ENCODE data around the gene UBB. TPM values are rescaled to one million over a fixed set of nuclear protein-coding genes. Genes with fewer than 3 reads are reported as not detected.

UBB gene
- total RNA-seq, 1 donor from 2014 or later, result 2,177 TPM

- H3K27ac Mint-ChIP-seq (ENCODE audit: unreplicated experiment), result no peak overlapping the region
- H3K4me3 Mint-ChIP-seq, result no peak overlapping the region
- no peaks in the 10 kb centered on the region for H3K36me3 Mint-ChIP-seq (ENCODE audit: low read depth)
- H3K9me3 Mint-ChIP-seq, result no peaks in the 10 kb centered on the region
- peaks cover 27% of the 10 kb centered on the region for H3K4me1 Mint-ChIP-seq
- no peaks in the 10 kb centered on the region for H3K27me3 Mint-ChIP-seq (ENCODE audit: low read depth)
- DNase-seq (ENCODE audit: low read depth, low spot score), result no peak
- TF ChIP-seq CTCF (conservative IDR thresholded peaks at IDR 0.05), result no peak
Observed at GRCh38 chr17:16417399-16417798, 36.5 kb downstream of the UBB start.

- Mint-ChIP-seq H3K4me3 (no peak overlapping the region), H3K9me3 (no peaks in the 10 kb centered on the region), H3K4me1 (peaks cover 27% of the 10 kb centered on the region), H3K27ac (ENCODE audit: unreplicated experiment) (no peak overlapping the region), H3K27me3 (ENCODE audit: low read depth) (no peaks in the 10 kb centered on the region), H3K36me3 (ENCODE audit: low read depth) (no peaks in the 10 kb centered on the region)
- DNase-seq (ENCODE audit: low read depth, low spot score), result no peak
- no peak for TF ChIP-seq CTCF (conservative IDR thresholded peaks at IDR 0.05)
Observed at GRCh38 chr17:16417896-16418684, 37.2 kb downstream of the UBB start.

- Mint-ChIP-seq H3K4me1 (peaks cover 27% of the 10 kb centered on the region), H3K4me3 (no peak overlapping the region), H3K27ac (ENCODE audit: unreplicated experiment) (no peak overlapping the region), H3K27me3 (ENCODE audit: low read depth) (no peaks in the 10 kb centered on the region), H3K36me3 (ENCODE audit: low read depth) (no peaks in the 10 kb centered on the region), H3K9me3 (no peaks in the 10 kb centered on the region)
- no peak for DNase-seq (ENCODE audit: low read depth, low spot score)
- TF ChIP-seq CTCF (conservative IDR thresholded peaks at IDR 0.05), result no peak
Observed at GRCh38 chr17:16418685-16419068, 37.8 kb downstream of the UBB start.

- Mint-ChIP-seq H3K4me3 (no peak overlapping the region), H3K36me3 (ENCODE audit: low read depth) (no peaks in the 10 kb centered on the region), H3K27ac (ENCODE audit: unreplicated experiment) (peak overlapping the region; percentile 69)
Observed at GRCh38 chr17:16419074-16419928, 38.4 kb downstream of the UBB start.

GRCh38 chr17:16419929-16420271 lies 39.0 kb downstream of the UBB start:
- H3K27me3 Mint-ChIP-seq (ENCODE audit: low read depth), result no peaks in the 10 kb centered on the region
- no peaks in the 10 kb centered on the region for H3K9me3 Mint-ChIP-seq
- H3K4me3 Mint-ChIP-seq, result no peak overlapping the region
- no peak for DNase-seq (ENCODE audit: low read depth, low spot score)
- peaks cover 24% of the 10 kb centered on the region for H3K4me1 Mint-ChIP-seq
- TF ChIP-seq CTCF (conservative IDR thresholded peaks at IDR 0.05), result no peak
- no peaks in the 10 kb centered on the region for H3K36me3 Mint-ChIP-seq (ENCODE audit: low read depth)
- no peak overlapping the region for H3K27ac Mint-ChIP-seq (ENCODE audit: unreplicated experiment)

More at GRCh38 chr17:16419074-16419928, 38.4 kb downstream of the UBB start:
- peaks cover 27% of the 10 kb centered on the region for H3K4me1 Mint-ChIP-seq
- no peak for DNase-seq (ENCODE audit: low read depth, low spot score)
- no peaks in the 10 kb centered on the region for H3K9me3 Mint-ChIP-seq
- no peak for TF ChIP-seq CTCF (conservative IDR thresholded peaks at IDR 0.05)
- no peaks in the 10 kb centered on the region for H3K27me3 Mint-ChIP-seq (ENCODE audit: low read depth)

All from neural crest cell (in vitro differentiated cells).